HG03457 (cell line): ENCODE measurements around the gene FZD2.
"Not testable (repeated sequence)": the region's sequence is repeated elsewhere in the genome, so short reads cannot be mapped to it uniquely, and the experiment has no call there.

Experiments
- ATAC-seq: cut with Tn5 transposase; IDR thresholded peaks from one replicate; pipeline ENCODE4 v1.9.1; 2021; ENCODE audit warnings: moderate number of reproducible peaks; ENCODE audit not compliant: unreplicated experiment

The FZD2 gene

DNA sequence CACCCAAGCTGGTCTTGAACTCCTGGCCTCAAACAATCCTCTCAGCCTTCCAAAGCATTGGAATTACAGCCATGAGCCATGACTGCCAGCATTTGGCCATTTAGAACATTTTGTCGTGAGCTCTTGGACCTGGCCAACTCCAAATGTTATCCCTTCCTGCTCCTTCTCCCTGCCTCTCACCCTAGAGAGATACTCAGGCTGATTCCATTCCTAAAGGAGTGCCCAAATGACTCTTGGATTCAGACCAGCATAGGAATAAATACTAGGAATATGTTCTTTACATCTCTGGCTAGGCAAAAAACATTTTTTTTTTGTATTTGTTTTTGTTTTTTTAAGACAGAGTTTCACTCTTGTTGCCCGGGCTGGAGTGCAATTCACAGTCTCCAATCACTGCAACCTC is 15.5 kb downstream of the FZD2 start:
- no peak for ATAC-seq

DNA sequence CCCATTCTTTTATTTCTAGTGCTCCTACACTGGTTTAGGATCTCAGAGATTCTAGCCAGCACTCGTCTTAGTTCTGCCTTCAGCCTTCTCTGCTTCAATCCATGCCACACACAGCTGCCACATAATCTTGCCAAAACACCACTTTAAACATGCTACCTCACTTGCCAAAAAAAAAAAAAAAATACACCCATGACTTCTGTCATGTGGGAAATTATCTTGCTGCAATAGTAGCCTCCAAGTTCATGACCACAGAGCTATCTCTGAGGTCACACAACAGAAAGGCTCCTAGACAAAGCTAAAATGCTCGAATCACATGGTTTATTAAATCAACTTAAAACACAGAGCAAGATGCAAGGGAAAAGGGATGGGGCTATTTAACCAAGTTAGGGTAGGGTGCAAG is 18.1 kb downstream of the FZD2 start:
- ATAC-seq: no peak

DNA sequence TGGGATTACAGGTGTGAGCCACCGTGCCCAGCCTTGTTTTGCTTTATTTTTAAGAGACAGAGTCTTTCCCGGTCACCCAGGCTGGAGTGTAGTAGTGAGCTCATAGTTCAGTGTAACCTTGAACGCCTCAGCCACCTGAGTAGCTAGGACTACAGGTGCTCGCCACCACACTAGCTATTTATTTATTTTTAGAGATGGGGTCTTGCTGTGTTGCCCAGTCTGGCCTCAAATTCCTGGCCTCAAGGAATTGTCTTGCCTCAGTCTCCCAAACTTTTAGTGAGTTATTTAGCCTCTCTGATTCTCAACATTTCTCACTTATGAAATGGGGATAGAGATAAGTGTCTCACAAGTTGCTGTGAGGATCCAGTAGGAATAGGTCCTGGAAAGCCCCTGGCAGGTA is 21.7 kb downstream of the FZD2 start:
- ATAC-seq: no peak

DNA sequence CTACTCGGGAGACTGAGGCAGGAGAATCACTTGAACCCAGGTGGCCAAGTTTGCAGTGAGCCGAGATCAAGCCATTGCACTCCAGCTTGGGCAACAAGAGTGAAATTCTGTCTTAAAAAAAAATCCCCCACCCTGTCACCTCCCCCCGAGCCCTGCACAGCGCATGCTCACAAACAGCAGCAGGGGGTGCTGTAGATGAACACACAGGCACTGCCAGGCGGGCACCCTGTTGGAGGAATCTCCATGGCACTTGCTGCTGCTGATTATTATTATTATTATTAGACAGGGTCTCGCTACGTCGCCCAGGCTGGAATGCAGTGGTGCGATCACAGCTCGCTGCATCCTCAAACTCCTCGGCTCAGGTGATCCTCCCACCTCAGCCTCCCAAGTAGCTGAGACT is 24.6 kb downstream of the FZD2 start:
- no peak for ATAC-seq

DNA sequence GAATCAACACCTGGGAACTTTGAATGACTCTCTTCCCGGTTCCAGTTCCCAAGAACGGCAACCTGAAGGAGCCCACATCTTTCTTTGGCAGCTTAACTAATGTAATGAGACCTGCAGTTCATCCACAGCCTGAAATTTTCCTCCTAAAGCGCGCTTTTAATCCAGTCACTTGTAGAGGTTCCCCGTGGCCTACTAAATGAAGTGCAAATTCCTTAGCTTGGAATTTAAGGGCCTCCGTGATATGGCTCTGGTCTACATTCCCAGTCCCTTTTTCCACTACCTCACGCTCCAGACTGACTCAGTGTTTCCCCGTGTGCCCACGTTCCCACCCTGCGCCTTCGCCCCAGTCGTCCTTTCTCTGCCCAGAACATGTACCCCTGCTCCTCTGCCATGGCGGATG is 27.2 kb downstream of the FZD2 start:
- ATAC-seq: no peak

DNA sequence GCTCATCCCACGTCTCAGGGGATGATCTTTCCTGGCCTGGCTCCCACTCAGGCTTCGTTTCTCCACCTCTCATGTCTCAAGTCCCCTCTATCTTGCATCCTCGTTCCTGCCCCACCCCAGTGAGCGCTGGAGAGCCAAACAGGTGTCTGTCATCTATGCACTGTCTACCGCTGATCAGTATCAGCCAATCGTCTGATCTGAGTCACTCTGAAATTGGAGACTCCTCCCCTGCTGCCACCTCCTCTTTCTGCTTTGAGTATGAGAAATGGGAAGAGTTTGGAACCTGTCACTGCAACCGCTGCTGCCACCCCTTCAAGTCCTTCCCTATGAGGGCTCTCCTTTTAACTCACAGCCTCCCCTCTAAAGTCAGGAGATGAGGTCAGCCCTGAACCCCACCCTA is 28.0 kb downstream of the FZD2 start:
- ATAC-seq: no peak

DNA sequence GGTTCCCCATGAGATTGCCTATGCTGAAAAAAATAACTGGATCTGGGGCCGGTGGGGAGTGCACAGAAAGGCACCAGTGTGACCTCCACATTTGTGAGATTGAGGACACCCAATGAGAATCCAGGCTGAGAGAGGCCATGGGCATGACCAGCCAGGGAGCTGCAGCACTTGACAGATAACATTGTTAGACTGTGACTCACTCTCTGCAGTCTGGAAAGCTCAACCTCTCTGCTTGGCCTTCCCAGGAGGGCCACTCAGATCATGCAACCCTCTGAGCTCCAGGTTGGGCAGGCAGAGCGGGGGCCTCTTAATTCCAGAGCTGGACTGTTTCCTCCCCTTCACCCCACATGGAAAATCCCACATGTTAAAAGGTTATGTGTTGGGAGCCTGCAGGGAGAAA is 30.1 kb downstream of the FZD2 start:
- no peak for ATAC-seq

DNA sequence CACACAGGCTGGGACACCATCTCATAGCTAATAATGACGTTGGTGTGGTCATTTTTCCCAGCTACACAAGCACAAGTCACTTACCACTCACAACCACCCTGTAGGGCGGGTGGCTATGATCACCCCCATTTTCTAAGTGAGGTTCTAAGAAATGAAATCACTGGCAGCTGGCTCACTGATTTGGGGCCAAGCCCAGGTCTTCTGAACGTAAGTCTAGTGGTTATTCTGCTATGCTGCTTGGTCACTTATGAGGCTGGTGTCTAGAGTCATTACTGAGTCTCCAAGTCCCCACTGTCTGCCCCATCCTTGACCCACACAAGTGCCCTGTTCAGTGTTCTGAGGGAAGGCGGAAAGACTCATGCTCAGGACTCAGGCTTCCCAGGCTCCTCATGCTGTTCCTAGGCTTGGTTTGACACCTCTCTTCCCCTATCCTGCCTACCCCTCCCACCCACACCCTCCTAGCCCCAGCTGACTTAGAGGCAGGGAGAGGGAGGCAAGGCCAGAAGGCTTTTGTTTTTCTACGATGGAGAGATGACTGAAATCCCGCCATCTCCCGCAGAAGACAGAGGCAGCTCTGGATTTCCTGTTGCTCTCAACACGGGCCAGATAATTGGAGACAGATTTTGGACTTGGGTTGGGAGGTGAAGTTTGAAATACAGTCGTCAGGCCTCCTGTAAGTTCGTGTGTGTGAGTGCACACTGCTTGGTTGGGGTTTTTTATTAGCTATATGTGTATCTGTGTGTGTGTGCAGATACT is 32.2 kb downstream of the FZD2 start:
- ATAC-seq: no peak

DNA sequence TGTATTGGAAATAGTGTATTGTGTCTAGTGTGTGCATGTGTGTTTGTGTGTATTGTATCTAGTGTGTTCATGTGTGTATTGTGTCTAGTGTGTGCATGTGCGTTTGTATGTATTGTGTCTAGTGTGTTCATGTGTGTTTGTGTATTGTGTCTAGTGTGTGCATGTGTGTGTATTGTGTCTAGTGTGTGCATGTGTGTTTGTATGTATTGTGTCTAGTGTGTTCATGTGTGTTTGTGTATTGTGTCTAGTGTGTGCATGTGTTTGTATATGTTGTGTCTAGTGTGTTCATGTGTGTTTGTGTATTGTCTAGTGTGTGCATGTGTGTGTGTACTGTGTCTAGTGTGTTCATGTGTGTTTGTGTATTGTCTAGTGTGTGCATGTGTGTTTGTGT is 32.8 kb downstream of the FZD2 start:
- ATAC-seq: not testable (repeated sequence)

DNA sequence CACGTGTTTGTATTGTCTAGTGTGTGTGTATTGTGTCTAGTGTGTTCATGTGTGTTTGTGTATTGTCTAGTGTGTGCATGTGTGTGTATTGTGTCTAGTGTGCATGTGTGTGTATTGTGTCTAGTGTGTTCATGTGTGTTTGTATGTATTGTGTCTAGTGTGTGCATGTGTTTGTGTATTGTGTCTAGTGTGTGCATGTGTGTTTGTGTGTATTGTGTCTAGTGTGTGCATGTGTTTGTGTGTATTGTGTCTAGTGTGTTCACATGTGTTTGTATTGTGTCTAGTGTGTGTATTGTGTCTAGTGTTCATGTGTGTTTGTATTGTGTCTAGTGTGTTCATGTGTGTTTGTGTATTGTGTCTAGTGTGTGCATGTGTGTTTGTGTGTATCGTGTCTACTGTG is 33.5 kb downstream of the FZD2 start:
- ATAC-seq: not testable (repeated sequence)

DNA sequence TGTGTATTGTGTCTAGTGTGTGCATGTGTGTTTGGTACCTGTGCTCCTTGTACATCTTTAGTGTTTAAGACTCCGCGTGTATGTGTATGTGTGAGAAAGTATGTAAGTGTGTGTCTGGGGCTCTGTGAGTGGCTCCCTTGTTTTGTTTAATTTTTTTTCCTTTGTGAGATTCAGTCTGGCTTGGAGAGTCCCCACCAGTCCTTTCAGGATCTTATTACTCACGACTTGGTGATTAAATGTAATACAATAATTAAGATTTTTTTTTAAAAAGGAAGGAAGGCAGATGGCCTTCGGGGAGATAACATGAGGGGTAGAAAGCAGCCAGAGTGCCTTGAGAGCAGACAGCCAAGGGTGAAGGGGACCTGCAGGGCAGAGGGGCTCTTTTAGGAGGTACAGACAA is 33.9 kb downstream of the FZD2 start:
- no peak for ATAC-seq

DNA sequence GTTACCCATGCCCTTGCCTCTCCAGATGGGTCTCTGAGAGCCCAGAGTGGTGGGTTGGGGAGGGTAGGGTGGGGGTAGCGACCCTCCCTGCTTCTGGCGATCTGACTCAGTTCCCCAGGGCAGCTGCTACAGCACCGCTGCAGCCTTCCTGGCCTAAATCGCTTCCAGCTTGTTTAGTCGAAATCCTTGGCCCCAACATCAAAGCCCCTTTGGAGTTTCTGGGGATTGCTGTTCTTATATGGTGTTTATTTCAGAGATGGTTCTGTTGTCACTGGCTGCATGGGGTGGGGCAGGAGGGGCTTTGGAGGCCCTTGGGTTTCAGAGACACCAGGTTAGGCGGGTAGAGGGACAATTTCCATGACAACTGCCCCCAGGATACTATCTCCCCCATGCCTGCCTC is 35.9 kb downstream of the FZD2 start:
- ATAC-seq: no peak

DNA sequence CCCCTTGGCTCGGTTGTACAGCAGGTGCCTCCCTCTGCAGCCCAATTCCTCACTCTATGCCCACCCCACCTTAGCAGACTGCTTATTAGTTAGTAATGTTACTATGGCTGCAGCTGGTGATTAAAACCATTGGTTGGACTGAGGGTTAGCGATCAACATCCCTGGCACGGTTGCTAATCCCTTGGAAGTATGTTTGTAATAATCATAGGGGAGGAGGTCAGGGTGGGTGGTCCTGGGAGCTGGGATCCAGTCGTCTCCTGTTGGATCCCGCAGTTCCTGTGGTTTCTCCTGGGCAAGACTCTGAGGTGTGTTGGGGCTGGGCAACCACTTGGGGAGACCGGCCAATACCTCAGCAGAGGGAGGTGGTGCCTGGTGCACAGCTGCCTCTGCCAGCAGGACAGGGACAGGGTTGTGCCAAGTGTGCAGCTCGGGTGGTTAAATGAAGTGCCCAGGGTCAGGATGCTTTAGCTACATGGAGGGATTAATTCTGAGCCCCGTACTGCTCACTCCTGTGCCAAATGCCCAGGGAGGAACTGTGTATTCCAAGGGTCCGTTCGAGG is 38.0 kb downstream of the FZD2 start:
- no peak for ATAC-seq

DNA sequence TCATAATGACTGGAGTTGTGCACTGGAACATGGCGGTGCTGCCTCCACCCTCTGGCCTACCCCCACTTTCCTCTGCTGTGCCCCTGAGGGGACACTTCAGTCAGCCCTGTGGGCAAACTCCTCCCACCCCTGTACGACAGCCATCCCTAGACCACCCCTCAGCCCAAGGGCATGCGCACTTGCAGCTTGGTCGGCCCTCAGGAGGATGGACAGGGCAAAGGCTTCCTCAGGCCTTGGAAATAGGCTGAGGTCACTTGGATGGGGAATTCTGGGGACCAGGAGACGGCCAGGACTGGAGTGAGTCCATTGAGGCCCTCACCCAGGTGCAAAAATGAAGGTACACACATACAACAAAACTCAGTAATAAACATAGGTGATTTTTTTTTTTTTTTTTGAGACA is 41.0 kb downstream of the FZD2 start:
- ATAC-seq: no peak

DNA sequence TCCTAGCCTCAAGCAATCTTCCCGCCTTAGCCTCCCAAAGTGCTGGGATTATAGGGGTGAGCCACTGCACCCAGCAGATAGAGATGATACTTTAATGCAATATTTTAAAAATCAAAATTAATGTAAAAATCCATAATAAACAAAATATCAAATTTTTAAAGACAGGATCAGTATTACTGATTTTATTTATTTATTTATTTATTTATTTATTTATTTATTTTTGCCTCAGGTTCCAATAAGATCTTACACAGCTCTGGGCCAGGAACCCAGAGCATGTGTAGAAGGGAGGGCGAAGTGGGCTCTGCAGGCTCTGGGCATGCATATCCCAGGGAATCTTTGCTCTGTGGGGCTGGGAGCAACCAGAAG is 41.6 kb downstream of the FZD2 start:
- no peak for ATAC-seq

DNA sequence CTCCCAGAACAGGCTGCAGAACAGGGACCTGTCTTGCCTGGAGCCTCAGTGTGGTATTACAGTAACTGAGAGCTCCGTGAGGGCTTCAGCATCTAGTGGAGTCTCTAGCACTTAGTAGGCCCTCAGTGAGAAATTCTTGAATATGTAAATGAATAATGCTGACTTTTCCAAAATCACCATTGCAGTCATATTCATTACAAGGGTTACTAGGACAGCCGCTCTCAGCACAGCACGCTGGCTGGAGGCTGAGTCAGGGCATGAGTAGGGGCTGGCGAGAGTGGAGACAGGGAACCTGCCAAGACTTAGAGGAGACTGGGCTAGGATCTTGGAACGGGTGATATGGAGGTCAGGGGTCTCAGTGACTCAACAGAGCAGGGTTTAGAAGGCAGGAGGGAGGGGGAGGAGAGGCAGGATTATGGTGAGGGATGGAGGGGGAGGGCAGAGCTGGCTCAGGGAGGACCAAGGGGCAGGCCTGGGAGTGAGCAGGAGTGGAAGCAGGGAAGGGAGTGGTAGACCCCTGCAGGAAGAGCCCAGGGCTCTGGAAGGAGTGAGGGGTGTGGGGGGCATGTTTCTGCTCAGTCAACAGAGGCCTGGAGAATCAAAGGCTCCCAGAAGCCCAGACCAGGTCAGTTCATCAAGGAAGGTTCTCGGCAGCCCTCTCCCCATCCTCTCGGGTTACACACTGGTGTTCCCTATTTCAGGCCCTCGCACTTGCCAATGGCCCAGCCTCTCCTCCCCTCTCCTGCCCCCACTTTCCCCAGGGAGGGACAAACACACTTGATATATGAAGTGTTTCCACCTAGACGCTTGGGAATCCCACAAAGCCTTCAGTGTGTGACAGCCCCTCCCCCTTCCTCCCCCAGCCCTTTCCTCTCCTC is 42.3 kb downstream of the FZD2 start:
- no peak for ATAC-seq

DNA sequence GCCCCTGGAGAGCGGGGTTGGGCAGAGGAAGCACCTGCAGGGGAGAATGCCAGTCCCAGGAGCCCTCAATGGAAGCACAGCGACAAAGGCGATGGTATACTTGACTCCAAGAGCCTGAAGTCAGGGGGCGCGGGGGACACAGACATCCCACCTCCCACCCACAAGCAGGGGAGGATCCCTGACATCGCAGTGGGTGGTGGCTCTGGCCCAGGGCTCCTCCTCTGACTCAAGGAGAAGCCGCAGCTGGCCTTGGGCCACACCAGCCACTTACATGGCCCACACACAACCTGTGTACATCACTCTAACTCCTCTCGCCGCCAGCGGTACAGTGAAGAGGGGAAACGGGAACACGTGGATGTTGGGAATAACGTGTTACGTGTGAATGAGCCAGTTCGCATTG is 44.3 kb downstream of the FZD2 start:
- ATAC-seq: no peak

DNA sequence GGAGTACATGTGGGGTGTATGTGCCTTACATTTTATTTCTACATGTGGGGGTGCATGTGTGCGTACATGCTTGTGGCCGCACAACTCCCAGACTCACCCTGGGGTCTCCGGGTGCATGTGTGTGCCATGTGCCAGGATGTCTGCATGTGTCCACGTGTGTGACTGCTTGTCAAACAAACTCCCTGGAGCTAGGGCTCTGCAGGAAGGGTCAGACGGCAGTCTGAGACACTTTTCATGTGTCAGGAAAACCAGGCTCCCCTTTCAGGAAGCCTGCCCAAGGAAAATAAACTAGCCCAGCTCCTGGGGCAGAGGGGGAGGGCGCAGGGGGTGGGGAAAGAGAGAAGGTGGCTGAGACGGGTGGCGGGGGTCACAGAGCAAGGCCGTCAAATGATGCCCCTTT is 44.7 kb downstream of the FZD2 start:
- ATAC-seq: no peak

DNA sequence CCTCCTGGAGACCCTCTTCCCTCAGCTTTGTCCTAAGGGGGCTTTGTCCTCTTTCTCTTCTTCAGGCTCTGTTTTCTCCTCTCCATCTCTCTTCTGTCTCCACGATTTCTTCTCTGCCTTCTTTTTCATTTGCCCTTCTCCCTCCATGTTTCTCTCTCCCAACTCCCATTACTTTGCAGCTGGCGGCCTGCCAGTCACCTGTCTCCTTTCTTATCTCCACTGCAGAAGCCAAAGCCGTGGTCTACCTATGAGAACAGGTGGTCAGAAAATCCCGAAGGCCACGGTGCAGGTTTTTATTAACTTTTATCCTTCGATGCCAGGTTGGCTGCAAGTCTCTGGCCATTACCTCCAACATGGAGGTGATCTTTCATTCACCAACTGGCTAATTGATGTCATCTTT is 45.1 kb downstream of the FZD2 start:
- no peak for ATAC-seq

DNA sequence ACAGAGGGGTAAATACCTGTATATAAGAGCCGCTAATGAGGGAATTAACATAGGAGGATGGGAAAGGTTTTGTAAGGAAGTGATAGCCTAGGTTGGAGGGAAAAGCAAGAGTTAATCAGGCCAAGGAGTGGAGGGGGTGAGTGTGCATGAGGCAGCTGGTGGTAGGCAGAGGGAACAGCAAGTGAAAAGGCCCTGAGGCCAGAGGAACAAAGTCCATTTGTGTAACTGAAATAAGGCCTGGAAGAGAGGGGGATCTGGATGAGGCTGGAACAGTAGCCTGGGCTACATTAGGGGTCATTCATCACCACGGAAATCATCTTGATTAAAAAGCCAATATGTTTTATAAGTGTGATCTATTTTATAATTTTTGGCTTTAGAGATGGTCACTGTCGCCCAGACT is 45.7 kb downstream of the FZD2 start:
- no peak for ATAC-seq

DNA sequence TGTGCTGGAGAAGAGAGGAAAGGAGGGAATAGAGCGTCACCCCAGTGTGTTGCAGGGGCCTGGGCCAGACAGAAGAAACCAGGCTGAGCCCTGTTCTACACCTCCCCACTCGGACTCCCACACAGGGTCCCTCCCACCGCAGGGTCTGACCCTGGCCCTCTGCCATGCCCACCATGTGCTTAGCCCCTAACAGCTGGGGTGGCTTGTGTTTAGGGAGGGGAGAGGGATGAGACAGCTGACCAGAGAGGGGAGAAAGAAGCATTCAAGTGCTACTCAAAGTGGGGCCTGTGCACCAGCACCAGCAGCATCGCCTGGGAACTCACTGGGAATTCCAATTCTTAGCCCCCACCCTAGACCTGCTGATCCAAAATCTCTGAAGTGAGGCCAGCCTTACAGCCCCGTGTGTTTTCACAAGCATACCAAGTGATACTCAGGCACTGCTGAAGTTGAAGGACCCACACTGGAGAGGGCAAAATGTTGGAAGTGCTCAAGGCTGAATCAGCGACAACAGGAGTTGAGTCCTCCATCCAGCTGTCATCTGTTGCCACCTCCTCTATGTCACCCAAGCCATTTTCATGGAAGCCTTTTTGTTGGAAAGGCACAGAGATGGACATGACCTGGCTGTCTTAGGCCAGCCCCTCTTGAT is 47.0 kb downstream of the FZD2 start:
- ATAC-seq: no peak
